Measurements from ENCODE around the gene ACCSL.

DNA sequence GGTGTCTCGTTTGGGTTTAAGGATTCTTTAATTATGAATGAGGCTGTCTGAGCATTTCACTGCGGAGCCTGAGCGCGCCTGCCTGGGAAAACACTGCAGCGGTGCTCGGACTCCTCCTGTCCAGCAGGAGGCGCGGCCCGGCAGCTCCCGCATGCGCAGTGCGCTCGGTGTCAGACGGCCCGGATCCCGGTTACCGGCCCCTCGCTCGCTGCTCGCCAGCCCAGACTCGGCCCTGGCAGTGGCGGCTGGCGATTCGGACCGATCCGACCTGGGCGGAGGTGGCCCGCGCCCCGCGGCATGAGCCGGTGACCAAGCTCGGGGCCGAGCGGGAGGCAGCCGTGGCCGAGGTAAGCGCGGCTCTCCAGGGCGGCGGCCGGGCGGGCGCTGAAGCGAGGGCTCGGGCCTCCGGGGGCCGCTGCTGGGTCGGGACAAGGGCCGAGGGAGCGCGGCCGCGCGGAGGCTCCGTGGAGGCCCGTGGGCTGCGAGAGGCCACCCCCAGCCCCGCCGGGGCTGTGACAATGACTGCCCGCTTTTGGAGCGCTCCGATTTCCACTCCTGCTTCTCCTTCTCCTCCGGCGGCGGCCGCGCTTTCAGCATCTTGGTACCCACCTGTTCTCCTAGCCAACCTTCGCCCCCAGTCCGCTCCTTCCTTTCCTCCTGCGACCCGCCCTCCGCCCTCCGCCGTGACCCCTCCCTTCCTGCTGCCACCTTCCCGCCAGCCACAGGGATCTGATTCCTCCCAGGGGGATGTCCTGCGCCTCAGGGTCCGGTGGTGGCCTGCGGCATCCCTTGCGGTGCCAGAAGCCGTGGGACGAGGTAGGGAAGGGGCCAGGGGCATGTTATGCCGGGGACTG lies 48.0 kb downstream of the ACCSL start, which contains the start of gene EXT2:
- TF ChIP-seq TCF12 (IDR thresholded peaks at IDR 0.05; ENCODE audit: low read depth) (no peak), NFIC (IDR thresholded peaks at IDR 0.05) (no peak)

Data from Ishikawa (cell line).